ENCODE results near the gene IZUMO4. TPM values are rescaled to one million over a fixed set of nuclear protein-coding genes. Genes with fewer than 3 reads are reported as not detected.

Gene IZUMO4
- 10 to 100 TPM; 17.4 to 17.9 TPM for total RNA-seq
- 6.3 TPM for polyA plus RNA-seq (2013, experiment 1 of 2)
- 6.9 TPM for polyA plus RNA-seq (2013, experiment 2 of 2)
- 1.4 to 16.3 (median 7.9) reads per million in 172 experiments for total RNA-seq

GRCh38 chr19:2096480-2097202 lies at the start of gene IZUMO4:
IZUMO4 (plus strand) TSS chr19:2096915; CDS start chr19:2096946, 31 bp downstream.
- intact Hi-C loops (cut with DNase I, micrococcal nuclease): loop anchor here (1.0 to 5.0 kb wide), 9 partner anchors 11 to 234 kb away; partner anchors contain the start of genes AP3D1 (in 2 of the 2), KLF16 (in 1 of the 2), MKNK2 (in 1 of the 2) and PLEKHJ1 (in 1 of the 2)
- CTCF ChIA-PET: interaction anchor here (0.9 to 2.6 kb wide), 13 partner anchors 10 to 77 kb away, joined by 3 to 21 read pairs (median 4); no protein-coding TSS in a partner anchor
- Histone ChIP-seq H3K27ac (ENCODE audit: low read depth in 1 of 2, low read length in 2 of 2) (peak within 1 kb of the TSS; percentile 75 to 79), H3K9me3 (ENCODE audit: control insufficient read depth in 1 of 2, insufficient read depth in 1 of 2, low read length in 2 of 2) (no peaks in the 10 kb centered on the region), H3K36me3 (ENCODE audit: insufficient read depth, low read length) (peaks cover 37% of the 10 kb centered on the region), H3K4me1 (ENCODE audit: insufficient read depth, low read length) (peaks cover 55% of the 10 kb centered on the region), H3K4me3 (ENCODE audit: low read length) (peak within 1 kb of the TSS; percentile 93), H3K27me3 (ENCODE audit: control insufficient read depth in 1 of 2, insufficient read depth in 2 of 2, low read length in 2 of 2) (no peaks in the 10 kb centered on the region)
- H3K9me3 Mint-ChIP-seq: no peaks in the 10 kb centered on the region
- peak within 1 kb of the TSS; percentile 96 for H3K27ac Mint-ChIP-seq
- POLR2A ChIA-PET: interaction anchor here (1.0 to 7.9 kb wide), 11 partner anchors 12 to 199 kb away, joined by 3 to 153 read pairs (median 6); partner anchors contain the start of gene MKNK2
- no peaks in the 10 kb centered on the region for H3K27me3 Mint-ChIP-seq
- DNase-seq (peak; percentile 99 to 100 (median 100)), ATAC-seq (ENCODE audit: poor library complexity) (peak; percentile 79)
- peak; percentile 38 for TF ChIP-seq CTCF (IDR thresholded peaks at IDR 0.05)
- H3K4me1 Mint-ChIP-seq (ENCODE audit: low read depth): peaks cover 25% of the 10 kb centered on the region
- H3K36me3 Mint-ChIP-seq (ENCODE audit: low read depth): peaks cover 32% of the 10 kb centered on the region
- peak within 1 kb of the TSS; percentile 97 for H3K4me3 Mint-ChIP-seq

- Histone ChIP-seq H3K9me3 (ENCODE audit: control insufficient read depth in 1 of 2, insufficient read depth in 1 of 2, low read length in 2 of 2) (no peaks in the 10 kb centered on the region), H3K36me3 (ENCODE audit: insufficient read depth, low read length) (peaks cover 68% of the 10 kb centered on the region), H3K4me1 (ENCODE audit: insufficient read depth, low read length) (peaks cover 90% of the 10 kb centered on the region), H3K27ac (ENCODE audit: low read depth in 1 of 2, low read length in 2 of 2) (peak overlapping the region; percentile 74 to 83), H3K27me3 (ENCODE audit: control insufficient read depth in 1 of 2, insufficient read depth in 2 of 2, low read length in 2 of 2) (no peaks in the 10 kb centered on the region), H3K4me3 (ENCODE audit: low read length) (no peak overlapping the region)
- CTCF ChIA-PET: no interaction called here
- Mint-ChIP-seq H3K27me3 (no peaks in the 10 kb centered on the region), H3K9me3 (no peaks in the 10 kb centered on the region), H3K4me1 (ENCODE audit: low read depth) (peaks cover 40% of the 10 kb centered on the region), H3K36me3 (ENCODE audit: low read depth) (peaks cover 52% of the 10 kb centered on the region), H3K4me3 (peak overlapping the region; percentile 54), H3K27ac (peak overlapping the region; percentile 73)
- TF ChIP-seq CTCF (IDR thresholded peaks at IDR 0.05): no peak
- no peak for ATAC-seq (ENCODE audit: poor library complexity)
- intact Hi-C loops (cut with DNase I, micrococcal nuclease): no loop called here
- POLR2A ChIA-PET: interaction anchor here (0.6 to 1.7 kb wide), 3 partner anchors 12 to 27 kb away, joined by 4 to 5 read pairs (median 5); no protein-coding TSS in a partner anchor
- DNase-seq: no peak
These were observed 49.7 kb upstream of the IZUMO4 start for GRCh38 chr19:2047076-2047448.

- Histone ChIP-seq H3K9me3 (ENCODE audit: control insufficient read depth in 1 of 2, insufficient read depth in 1 of 2, low read length in 2 of 2) (no peaks in the 10 kb centered on the region), H3K27ac (ENCODE audit: low read depth in 1 of 2, low read length in 2 of 2) (peak overlapping the region; percentile 74 to 83), H3K36me3 (ENCODE audit: insufficient read depth, low read length) (peaks cover 64% of the 10 kb centered on the region), H3K4me3 (ENCODE audit: low read length) (peak overlapping the region; percentile 99), H3K27me3 (ENCODE audit: control insufficient read depth in 1 of 2, insufficient read depth in 2 of 2, low read length in 2 of 2) (no peaks in the 10 kb centered on the region), H3K4me1 (ENCODE audit: insufficient read depth, low read length) (peaks cover 90% of the 10 kb centered on the region)
- H3K4me1 Mint-ChIP-seq (ENCODE audit: low read depth): peaks cover 45% of the 10 kb centered on the region
- TF ChIP-seq CTCF (IDR thresholded peaks at IDR 0.05): no peak
- DNase-seq (peak in 6 of 14 experiments; percentile 14 to 68 (median 41)), ATAC-seq (ENCODE audit: poor library complexity) (no peak)
- peak overlapping the region; percentile 73 for H3K27ac Mint-ChIP-seq
- intact Hi-C loops (cut with DNase I, micrococcal nuclease): no loop called here
- no peaks in the 10 kb centered on the region for H3K27me3 Mint-ChIP-seq
- ChIA-PET CTCF (no interaction called here), POLR2A (interaction anchor here (0.9 to 1.7 kb wide), 3 partner anchors 10 to 28 kb away, joined by 4 to 5 read pairs (median 5); no protein-coding TSS in a partner anchor)
- H3K9me3 Mint-ChIP-seq: no peaks in the 10 kb centered on the region
- H3K36me3 Mint-ChIP-seq (ENCODE audit: low read depth): peaks cover 48% of the 10 kb centered on the region
- H3K4me3 Mint-ChIP-seq: peak overlapping the region; percentile 54
These were observed 49.1 kb upstream of the IZUMO4 start for GRCh38 chr19:2047449-2048103.
